Stimulated activated CD8-positive, alpha-beta memory T cell treated with anti-CD3 and anti-CD28 coated beads, Interleukin-2, amount 100 ng/mL, for 48 hours (primary cell): ENCODE results near the gene CDHR3.
"Not testable (repeated sequence)": the region's sequence is repeated elsewhere in the genome, so short reads cannot be mapped to it uniquely, and the experiment has no call there.

ENCODE experiments used
- DNase-seq, 2 donors: peaks; one replicate each; pipeline ENCODE4 v3.0.0-alpha.2; 2020; ENCODE audit warnings: low read depth in 2 of 2

CDHR3 gene

DNA sequence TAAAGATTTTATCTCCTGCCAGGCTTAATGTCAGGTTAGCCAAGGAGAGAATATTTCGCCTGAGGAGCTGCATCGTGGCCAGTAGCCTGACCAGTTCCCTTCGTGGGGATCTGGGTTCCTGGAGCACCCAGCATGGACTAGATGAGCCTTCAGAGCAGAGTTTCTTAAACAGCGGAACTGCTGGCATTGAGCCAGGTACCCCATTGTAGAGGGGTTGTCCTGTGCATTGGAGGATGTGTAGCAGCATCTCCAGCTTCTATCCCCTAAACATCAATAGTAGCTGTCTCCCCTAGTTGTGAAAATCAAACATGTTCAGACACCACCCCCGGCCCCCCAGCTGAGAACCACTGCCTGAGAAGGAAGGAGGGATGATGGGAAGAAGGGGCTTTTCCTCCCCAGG, 36.2 kb downstream of the CDHR3 start:
- DNase-seq, result no peak

DNA sequence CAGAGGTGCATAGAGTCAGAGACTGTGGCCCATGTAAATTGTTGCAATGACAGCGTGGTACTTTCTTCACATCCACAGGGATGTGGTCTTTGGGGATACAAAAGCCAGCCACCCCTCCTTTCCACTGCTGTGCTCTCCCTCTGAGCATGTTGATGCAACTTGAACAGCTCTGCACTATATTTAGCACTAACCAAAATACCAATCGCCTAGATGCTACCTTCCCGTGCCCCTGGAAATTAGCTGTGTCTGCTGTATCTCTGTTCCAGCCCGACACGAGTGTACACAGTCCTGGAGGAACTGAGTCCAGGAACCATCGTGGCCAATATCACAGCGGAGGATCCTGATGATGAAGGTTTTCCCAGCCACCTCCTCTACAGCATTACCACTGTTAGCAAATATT, 38.1 kb downstream of the CDHR3 start:
- DNase-seq, result no peak

DNA sequence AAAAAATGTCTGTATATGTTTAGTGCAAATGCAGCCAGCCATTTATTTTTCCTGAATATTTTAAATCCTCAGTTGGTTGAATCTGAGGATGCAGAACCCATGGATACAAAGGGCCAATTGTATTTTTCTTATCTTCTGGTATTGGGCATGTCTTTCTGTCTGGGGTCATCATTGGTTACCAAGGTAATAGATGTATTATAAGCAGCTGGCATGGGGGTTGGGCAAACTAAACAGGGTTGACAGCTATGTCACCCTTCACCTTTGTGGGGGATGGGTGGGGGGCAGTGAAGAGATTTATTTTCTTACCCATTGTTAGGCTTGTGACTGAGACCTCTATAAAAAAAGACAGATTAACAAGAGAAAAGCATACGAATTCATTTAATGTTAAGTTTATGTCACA, 38.8 kb downstream of the CDHR3 start:
- no peak for DNase-seq

DNA sequence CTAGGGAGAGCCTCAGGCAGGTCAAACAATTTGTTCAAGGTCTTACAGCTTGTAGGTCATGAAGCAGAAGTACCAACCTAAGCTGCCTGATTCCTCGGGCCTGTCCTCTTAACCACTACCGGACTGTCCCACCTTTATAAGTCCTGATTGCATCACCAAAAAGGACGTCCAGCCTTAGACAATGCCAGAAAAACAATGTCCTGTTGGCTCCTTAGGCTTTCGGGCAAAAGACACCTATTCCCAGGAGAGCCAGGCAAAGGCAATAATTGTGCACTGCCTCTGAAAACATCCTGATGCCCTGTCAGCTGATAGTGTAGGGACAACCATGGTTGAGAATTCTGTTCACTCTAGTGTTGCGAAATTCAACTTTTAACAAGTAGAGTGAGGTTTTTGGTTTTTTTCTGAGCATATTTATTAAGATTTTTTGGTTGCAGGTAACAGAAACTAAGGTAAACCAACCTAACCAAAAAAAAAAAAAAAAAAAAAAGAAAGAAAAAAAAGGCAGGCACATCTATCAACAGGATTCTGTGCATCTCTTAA, 40.5 kb downstream of the CDHR3 start:
- DNase-seq, result no peak

DNA sequence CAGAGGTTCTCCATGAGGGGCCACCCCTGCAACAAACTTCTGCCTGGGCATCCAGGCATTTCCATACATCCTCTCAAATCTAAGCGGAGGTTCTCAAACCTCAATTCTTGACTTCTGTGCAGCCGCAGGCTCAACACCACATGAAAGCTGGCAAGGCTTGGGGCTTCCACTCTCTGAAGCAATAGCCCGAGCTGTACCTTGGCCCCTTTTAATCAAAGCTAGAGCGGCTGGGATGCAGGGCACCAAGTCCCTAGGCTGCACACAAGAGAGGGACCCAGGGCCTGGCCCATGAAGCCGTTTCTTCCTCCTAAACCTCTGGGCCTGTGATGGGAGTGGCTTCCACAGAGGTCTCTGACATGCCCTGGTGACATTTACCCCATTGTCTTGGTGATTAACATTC, 43.8 kb downstream of the CDHR3 start:
- no peak for DNase-seq

DNA sequence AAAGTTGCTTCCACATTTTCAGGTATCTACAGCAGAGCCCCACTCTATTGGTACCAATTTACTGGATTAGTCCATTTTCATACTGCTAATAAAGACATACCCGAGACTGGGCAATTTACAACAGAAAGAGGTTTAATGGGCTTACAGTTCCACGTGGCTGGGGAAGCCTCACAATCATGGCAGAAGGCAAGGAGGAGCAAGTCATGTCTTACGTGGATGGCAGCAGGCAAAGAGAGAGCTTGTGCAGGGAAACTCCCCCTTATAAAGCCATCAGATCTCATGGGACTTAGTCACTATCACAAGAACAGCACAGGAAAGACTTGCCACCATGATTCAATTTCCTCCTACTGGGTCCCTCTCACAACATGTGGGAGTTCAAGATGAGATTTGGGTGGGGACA, 44.7 kb downstream of the CDHR3 start:
- not testable (repeated sequence) for DNase-seq

DNA sequence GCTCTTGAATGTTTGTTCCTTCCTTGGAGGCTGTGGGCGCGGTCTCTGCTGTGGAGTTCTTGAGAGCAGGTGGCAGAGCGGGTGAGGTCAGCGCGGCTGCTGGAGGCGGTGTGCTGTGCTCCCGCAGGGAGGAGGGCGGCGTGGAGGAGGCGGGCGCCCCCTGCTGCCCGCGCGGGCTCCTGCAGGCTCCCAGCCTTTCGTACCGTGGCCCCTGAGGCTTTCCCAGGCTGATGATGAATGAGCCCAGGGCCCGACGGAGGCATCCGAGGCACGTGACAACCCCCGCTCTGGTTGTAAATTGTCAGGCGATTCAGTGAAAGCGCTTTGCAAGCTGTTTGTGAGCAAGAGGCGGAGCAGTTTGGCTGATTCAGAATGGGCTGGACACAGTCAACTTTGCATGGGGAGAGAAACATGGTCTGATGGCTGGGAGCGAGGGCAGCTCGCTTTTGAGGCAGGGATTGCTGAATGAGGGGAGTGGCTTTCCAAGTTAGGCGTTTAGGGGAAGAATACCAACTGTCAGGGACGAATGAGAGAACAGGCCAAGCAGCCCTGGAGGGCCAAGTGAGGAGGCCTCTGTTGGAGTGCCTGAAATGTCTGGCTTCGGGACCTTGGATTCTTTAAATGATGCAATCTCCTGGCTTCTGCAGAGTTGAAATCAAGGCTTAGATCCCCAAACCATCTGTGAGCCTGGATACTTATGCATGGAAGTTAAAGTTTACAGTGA, 46.6 kb downstream of the CDHR3 start:
- DNase-seq, result peak; percentile 68 to 78

DNA sequence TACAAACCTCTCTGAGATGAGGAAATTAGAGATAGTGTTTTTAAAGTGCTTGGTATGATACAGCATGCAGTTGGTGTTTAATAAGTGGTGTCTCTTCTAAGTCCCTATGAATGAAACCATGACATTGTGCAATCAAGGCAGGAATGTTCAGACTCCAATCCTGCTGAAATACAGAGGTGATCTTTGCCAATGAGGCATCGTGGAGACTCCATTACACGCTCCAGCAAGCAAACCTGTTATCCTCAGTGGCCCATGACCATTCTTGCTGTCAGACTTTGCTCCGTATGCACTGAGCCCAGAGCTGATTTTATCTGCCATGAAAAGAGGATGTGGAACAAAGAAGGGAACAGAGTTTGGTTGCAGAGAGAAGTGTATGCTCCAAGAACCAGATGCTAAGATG, 47.3 kb downstream of the CDHR3 start:
- DNase-seq, result no peak

DNA sequence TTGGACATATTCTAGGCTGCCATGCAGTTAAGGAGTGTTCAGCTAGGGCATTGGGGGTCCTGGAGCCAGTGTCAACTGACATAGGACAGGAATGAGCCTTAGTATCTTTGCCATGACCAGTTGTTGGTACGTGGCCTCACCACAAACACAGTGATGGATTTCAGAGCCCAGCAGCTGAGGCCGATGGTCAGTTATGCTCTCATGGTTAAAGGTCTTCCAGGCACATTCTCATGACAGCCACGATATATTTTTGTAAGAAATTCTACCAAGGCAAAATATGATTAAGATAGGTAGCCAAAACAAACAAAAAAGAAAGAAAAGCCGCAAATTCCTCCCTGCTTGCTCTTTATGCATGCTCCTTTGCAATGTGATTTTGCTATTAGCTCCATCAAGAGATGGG, 47.8 kb downstream of the CDHR3 start:
- no peak for DNase-seq

DNA sequence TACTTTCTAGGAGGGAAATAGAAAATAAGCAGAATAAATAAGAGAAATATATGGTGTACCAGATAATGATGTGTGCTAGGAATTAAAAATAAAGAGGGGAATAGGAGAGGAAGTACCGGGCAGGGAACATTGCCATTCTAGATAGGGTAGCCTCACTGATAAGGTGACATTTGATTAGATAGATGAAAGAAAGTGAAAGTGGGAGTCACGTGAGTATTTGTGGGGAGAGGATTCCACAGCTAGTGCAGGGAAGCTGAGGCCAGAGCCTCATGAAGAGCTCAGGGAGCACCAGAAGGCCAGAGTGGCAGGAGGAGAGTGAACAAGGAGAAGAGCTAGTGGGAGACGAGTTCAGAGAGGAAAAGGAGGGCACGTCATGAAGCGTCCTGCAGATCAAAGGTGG, 49.1 kb downstream of the CDHR3 start:
- DNase-seq, result no peak

DNA sequence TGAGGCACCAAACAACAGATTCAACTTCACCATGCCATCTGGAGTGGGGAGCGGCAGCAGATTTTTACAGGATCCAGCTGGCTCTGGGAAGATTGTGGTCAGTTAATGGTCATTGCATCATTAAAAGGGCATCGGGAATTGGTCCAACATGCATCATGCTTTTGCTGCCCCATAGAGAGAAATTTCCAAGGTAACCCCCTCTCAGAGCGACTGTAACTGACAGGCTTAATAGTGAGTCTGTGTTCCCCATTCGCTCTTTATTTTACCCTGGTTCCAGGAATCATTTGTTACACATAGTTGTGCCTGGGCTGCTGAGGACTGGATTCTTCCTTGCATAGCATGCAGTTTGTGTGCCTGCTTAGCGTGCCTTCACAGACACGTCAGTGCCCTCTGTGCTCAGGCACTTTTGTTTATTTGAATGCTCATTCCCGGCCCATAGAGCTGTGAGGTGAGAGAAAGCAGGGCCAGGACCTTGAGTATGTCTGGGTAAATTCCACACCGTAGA, 49.9 kb downstream of the CDHR3 start:
- DNase-seq, result no peak

DNA sequence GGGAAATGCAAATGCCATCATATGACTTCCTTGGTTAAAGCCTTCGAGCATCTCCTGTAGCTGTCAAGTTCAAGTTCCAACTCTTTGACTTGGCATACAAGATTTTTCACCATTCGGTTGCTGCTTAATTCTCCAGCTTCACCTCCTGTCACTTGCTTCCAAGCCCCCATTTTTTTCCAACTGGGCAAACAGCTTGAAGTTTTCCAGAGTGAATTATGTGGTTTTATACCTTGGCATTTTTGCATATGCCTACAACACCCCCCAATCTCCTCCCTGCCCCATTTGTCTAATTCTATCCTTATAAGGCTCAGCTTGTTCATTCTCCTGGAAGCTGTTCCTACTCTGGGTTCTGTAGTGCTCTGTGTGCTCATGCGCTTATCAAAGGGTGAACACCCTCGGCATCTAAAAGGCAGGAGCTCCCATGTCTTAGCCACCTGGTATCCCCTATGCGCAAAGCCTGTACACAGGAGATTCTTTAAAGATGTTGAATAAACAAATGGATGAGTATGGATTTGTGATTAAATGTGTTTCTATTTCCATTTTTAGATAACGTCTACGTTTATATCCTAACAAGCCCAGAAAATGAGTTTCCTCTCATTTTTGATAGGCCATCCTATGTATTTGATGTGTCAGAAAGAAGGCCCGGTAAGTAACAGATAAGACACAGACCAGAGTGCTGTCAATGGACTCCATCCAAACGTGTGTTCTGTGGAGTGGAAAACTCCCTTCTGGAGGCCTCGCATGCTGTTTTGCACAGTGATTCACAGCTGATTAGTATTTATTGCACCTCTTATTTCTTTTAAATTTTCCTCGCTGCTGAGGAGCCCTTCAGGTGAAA, 52.5 kb downstream of the CDHR3 start:
- DNase-seq, result no peak

DNA sequence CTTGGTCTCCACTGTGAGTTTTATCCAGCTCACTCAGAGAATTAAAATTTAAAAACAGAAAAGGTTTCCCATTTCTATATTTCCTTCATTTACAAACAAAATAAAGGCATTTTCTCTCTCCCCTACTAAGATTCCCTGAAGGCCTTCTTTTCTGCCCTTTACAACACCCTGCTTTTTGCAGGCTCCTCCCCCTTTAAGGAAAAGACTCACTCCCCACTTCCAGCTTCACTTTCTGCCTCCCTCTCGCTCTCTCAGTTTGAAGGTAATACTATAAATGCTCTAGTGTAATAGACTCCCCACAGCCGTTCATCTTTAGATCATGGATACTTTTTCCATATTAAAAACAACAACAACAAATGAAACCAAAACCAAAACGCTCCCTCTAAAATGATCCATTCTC, 53.3 kb downstream of the CDHR3 start:
- DNase-seq, result no peak

DNA sequence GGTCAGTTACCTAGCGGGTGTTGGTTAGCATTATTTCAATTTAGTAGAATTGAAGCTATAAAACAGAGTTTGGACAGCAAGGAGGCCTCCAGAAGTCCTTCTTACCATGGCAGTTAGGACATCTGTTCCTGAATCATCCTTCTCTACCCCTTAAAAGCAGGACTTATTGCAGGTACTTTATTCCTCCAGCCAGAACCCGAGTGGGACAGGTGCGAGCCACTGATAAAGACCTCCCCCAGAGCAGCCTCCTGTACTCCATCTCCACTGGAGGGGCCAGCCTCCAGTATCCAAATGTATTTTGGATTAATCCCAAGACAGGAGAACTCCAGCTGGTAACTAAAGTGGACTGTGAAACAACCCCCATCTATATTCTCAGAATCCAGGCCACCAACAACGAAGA, 54.6 kb downstream of the CDHR3 start:
- no peak for DNase-seq

DNA sequence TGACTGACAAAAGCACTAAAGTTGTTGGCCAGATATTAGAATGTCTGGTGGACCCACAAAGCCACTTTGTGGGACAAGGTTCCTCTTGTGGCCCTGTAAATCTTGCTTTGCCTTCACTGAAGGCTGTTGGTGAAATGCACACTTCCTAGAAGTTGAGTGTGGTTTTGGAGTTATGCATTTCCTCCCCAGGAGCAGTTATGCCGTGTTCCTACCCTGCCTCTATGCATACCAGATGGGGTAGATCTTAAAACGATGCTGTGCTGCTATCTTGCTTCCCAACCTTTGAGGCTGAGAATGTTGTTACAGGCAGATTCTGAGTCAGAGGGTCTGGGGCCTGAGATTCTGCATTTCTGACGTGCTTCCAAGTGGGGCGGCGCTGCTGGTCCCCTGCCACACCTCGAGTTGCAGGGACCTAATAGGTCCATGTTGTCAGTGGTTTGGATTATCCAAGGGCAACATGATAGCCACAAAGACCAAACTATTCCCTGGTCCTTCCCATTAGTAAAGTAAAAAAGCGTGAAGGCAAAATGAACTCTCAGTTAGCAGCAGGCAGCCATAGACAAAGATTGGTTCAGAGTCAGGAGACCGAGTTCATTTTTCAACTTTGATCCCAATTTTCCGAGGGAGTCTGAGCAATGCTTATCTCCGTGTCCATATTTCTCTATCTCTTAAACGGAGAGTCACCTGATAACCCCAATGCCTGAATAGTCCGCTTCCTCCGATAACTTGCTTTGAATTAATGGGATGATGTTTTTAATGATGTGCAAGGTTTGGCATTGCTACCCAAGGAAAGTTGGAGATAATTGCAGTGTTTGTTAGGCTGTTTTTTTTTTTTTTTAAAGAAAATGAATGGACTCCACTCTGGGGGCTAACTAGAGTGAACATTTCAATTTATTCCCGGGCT, 55.8 kb downstream of the CDHR3 start:
- DNase-seq, result no peak

DNA sequence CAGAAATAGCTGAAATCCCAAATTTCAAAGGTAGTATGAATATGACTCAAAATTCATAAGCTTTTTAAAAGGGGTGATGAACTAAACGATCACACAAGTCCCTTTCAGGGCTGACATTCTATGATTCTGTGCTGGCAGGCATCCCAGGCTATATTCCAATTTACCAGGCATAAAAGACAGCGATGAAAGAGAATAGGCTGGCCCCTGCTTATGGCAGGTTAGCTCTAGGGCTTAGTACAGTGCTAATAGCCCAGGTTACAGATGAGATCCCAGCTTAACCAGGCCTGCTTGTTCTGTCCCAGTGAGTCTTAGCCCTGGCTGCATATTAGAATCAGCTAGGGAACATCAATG, 56.4 kb downstream of the CDHR3 start:
- DNase-seq, result no peak

DNA sequence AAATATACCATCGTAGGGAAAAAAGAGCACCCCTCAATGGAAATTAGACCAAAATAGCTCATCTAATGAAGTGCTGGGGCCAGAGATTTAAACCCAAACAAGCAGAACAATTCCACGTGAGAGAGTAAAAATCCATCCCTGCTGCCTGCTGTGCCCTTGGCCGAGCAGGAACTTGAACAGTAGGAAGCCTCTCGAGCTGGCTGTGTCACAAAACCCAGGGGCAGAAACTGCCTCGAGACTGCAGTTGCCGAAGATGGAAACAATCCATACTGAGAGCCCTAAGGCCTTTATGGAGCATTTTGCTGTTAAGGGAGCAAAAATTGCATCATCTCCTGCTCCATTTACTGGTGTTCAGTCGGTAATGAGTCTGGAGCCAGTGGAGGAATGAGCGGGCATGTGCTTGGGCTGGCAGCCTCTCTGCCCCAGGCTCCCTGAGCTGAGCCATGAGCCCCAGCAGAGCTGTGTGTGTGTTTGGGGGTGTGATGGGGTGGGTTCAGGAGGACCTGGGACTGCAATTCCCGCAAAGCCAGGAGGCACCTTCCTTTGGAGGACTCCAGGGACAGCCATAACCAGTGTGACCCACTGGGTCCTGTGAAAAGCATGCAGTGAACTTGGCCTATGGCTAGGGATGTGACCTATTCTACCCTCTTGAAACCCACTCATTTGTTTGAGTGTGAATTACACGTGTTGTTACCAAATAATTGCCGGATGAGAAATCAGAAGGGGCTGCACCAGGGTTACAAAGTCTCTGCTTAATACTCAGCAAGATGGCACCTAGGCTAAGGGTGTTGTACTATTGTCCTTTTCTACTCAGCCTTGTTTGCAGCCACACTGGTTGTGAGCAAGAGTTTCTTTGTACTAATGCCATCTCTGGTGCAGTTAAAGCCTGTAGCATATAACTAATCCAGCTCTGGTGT, 58.3 kb downstream of the CDHR3 start:
- no peak for DNase-seq

DNA sequence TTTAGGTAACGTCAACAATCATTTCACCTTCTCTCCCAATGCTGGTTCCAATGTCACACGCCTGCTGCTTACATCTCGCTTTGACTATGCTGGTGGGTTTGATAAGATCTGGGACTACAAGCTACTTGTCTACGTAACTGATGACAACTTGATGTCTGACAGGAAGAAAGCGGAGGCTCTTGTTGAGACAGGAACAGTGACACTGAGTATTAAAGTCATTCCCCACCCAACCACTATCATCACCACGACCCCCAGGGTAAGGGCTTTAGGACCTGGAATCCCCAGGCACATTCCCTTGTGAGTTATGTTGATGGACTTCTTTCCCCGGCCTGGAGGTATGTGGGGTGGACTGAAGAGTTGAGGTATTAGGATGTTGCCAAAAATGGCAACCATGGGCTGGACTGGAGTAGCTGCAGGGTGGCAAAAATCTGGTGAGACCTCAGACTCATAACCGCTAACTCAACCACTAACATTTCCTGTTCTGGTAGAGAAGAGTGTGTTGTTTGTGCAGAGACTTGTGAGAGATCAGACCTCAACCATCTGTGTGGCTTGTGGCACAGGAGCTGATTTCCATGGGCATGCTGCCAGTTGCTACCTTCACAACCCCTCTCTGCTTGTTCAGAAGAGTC, 59.2 kb downstream of the CDHR3 start:
- DNase-seq, result peak; percentile 23 to 51

DNA sequence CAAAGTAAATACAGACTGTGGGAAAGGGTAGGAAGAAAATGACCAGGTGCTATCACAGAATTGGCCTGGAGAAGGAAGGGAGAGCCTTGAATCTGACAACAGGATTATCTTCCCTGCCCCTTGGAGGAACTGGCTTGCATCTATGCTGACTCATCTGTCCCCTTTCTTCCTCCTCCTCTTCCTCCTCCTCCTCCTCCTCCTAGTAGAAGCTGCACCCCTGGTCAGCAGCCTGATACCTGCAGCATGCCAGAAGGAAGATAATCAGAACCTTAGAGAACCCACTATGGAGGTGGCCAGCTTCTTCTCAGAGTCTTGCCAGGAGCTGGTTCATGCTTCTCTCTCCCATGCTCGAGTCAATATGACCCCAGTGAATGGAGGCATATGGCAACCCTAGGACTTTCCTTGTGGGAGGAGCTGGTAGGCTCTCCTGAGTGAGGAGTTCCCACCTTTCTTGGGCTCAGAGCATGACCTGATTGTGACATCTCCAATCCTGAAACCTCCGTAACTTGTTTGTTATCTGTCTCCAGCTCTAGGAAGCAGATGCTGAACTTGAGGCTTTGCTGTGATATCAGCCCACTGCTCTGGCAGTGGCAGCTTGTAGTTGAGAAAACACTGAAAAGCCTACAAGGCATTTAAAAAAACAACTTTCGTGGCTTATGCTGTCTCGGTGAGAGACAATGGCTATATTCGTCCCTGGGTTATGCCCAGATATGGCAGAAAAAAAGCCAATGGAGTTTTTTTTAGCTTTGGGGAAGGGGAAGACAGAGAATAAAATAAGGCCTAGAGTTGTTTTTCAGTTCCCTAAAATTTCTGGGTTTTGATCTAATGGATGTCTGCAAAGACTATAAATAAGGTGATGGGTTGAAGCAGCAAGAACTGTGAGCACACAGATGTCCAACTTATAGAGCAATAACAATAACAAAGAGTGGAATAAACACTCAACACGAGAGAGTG, 60.6 kb downstream of the CDHR3 start:
- no peak for DNase-seq
